OCI-LY3 (cell line): Measurements from ENCODE around the gene SMIM29.

Experiments
- H2AFZ ChIP-seq: fragments of 200-600, 300-600 bp; shearing (Covaris generic); 2 replicates; pipeline ENCODE4 v1.6.0; 2014; ENCODE audit warnings: antibody characterized with exemption, low read depth, low read length
- H3K27ac ChIP-seq: fragments of 200-600, 300-600 bp; sonication (generic); 2 replicates; pipeline ENCODE4 v1.5.1; 2014; ENCODE audit warnings: mild to moderate bottlenecking, low read length, moderate library complexity, mixed read lengths
- H3K27me3 ChIP-seq: fragments of 200-600, 300-600 bp; sonication (generic); 2 replicates; pipeline ENCODE4 v1.6.1; 2014; ENCODE audit warnings: low read depth, low read length, mixed read lengths
- H3K36me3 ChIP-seq: fragments of 200-600, 300-600 bp; sonication (generic); replicated peaks from 2 replicates; pipeline ENCODE3; 2014; ENCODE audit warnings: low read depth, low read length, mixed read lengths
- H3K4me1 ChIP-seq: fragments of 300-600, 200-600 bp; sonication (generic); 2 replicates; pipeline ENCODE4 v1.6.1; 2014; ENCODE audit warnings: low read length, mixed read lengths
- H3K4me2 ChIP-seq: fragments of 200-600, 300-600 bp; sonication (generic); 2 replicates; pipeline ENCODE4 v1.6.1; 2014; ENCODE audit warnings: low read length, mixed read lengths
- H3K4me3 ChIP-seq: fragments of 300-600, 200-600 bp; sonication (generic); 2 replicates; pipeline ENCODE4 v1.5.1; 2014; ENCODE audit warnings: antibody characterized with exemption, mild to moderate bottlenecking, low read length, moderate library complexity
- H3K79me2 ChIP-seq: fragments of 300-600, 200-600 bp; shearing (Covaris generic); 2 replicates; pipeline ENCODE4 v1.6.1; 2014; ENCODE audit warnings: mild to moderate bottlenecking, low read length, mixed read lengths
- H3K9ac ChIP-seq: fragments of 300-600, 200-600 bp; shearing (Covaris generic); 2 replicates; pipeline ENCODE4 v1.6.0; 2014; ENCODE audit warnings: mild to moderate bottlenecking, low read length, moderate library complexity
- H3K9me3 ChIP-seq: fragments of 200-600, 300-600 bp; shearing (Covaris generic); 2 replicates; pipeline ENCODE4 v1.6.1; 2014; ENCODE audit warnings: low read length, mixed read lengths; ENCODE audit not compliant: insufficient read depth
- H4K20me1 ChIP-seq: fragments of 200-600, 300-600 bp; sonication (generic); 2 replicates; pipeline ENCODE4 v1.6.1; 2016; ENCODE audit warnings: low read length, mixed read lengths; ENCODE audit not compliant: insufficient read depth
- CTCF ChIP-seq: fragments of 200-600, 300-600 bp; sonication (generic); IDR thresholded peaks from 2 replicates; pipeline ENCODE4 v1.5.1; 2014; ENCODE audit warnings: antibody characterized with exemption, low read length, low read depth
- EZH2phosphoT487 ChIP-seq: fragments of 200-600 bp; shearing (Covaris generic); IDR thresholded peaks from 2 replicates; pipeline ENCODE4 v1.6.1; 2018; ENCODE audit warnings: antibody characterized with exemption, mixed run types, low read depth

The SMIM29 gene

GRCh38 chr6:34276191-34276590 lies 27.4 kb upstream of the SMIM29 start:
- peaks cover 14% of the 10 kb centered on the region for H3K4me1 ChIP-seq
- no peaks in the 10 kb centered on the region for H4K20me1 ChIP-seq
- H3K9ac ChIP-seq, result no peak overlapping the region
- H2AFZ ChIP-seq, result no peak overlapping the region
- no peak overlapping the region for H3K4me2 ChIP-seq
- no peaks in the 10 kb centered on the region for H3K9me3 ChIP-seq
- no peak overlapping the region for H3K4me3 ChIP-seq
- H3K27ac ChIP-seq, result no peak overlapping the region
- no peaks in the 10 kb centered on the region for H3K27me3 ChIP-seq
- no peak for TF ChIP-seq EZH2phosphoT487
- TF ChIP-seq CTCF, result no peak
- no peaks in the 10 kb centered on the region for H3K79me2 ChIP-seq
- no peaks in the 10 kb centered on the region for H3K36me3 ChIP-seq

GRCh38 chr6:34275128-34275804 lies 26.5 kb upstream of the SMIM29 start:
- H2AFZ ChIP-seq, result no peak overlapping the region
- H3K79me2 ChIP-seq, result no peaks in the 10 kb centered on the region
- no peak overlapping the region for H3K9ac ChIP-seq
- no peaks in the 10 kb centered on the region for H3K9me3 ChIP-seq
- no peak for TF ChIP-seq EZH2phosphoT487
- no peak for TF ChIP-seq CTCF
- H3K4me1 ChIP-seq, result peaks cover 14% of the 10 kb centered on the region
- no peaks in the 10 kb centered on the region for H4K20me1 ChIP-seq
- H3K27ac ChIP-seq, result no peak overlapping the region
- H3K4me3 ChIP-seq, result no peak overlapping the region
- H3K27me3 ChIP-seq, result no peaks in the 10 kb centered on the region
- H3K36me3 ChIP-seq, result no peaks in the 10 kb centered on the region
- no peak overlapping the region for H3K4me2 ChIP-seq

GRCh38 chr6:34274129-34274528 lies 25.3 kb upstream of the SMIM29 start:
- Histone ChIP-seq H3K27me3 (no peaks in the 10 kb centered on the region), H3K79me2 (no peaks in the 10 kb centered on the region), H3K9me3 (no peaks in the 10 kb centered on the region), H4K20me1 (no peaks in the 10 kb centered on the region), H3K27ac (no peak overlapping the region), H3K4me3 (no peak overlapping the region), H3K4me2 (no peak overlapping the region), H2AFZ (no peak overlapping the region), H3K4me1 (peaks cover 14% of the 10 kb centered on the region), H3K36me3 (no peaks in the 10 kb centered on the region), H3K9ac (no peak overlapping the region)
- no peak for TF ChIP-seq CTCF
- TF ChIP-seq EZH2phosphoT487, result no peak

- no peaks in the 10 kb centered on the region for H3K79me2 ChIP-seq
- no peak overlapping the region for H2AFZ ChIP-seq
- H3K27me3 ChIP-seq, result no peaks in the 10 kb centered on the region
- no peaks in the 10 kb centered on the region for H4K20me1 ChIP-seq
- H3K4me3 ChIP-seq, result no peak overlapping the region
- no peak for TF ChIP-seq CTCF
- TF ChIP-seq EZH2phosphoT487, result no peak
- no peak overlapping the region for H3K9ac ChIP-seq
- H3K36me3 ChIP-seq, result no peaks in the 10 kb centered on the region
- no peaks in the 10 kb centered on the region for H3K9me3 ChIP-seq
- H3K4me2 ChIP-seq, result no peak overlapping the region
- peaks cover 14% of the 10 kb centered on the region for H3K4me1 ChIP-seq
- no peak overlapping the region for H3K27ac ChIP-seq
Observed at GRCh38 chr6:34273242-34273805, 24.5 kb upstream of the SMIM29 start.
